Measurements from ENCODE around the gene HAPSTR1. TPM values are rescaled to one million over a fixed set of nuclear protein-coding genes. Genes with fewer than 3 reads are reported as not detected.

Gene HAPSTR1
- total and polyA plus RNA-seq, 11 donors = 13.3 to 78.4 (median 55.9) TPM

DNA sequence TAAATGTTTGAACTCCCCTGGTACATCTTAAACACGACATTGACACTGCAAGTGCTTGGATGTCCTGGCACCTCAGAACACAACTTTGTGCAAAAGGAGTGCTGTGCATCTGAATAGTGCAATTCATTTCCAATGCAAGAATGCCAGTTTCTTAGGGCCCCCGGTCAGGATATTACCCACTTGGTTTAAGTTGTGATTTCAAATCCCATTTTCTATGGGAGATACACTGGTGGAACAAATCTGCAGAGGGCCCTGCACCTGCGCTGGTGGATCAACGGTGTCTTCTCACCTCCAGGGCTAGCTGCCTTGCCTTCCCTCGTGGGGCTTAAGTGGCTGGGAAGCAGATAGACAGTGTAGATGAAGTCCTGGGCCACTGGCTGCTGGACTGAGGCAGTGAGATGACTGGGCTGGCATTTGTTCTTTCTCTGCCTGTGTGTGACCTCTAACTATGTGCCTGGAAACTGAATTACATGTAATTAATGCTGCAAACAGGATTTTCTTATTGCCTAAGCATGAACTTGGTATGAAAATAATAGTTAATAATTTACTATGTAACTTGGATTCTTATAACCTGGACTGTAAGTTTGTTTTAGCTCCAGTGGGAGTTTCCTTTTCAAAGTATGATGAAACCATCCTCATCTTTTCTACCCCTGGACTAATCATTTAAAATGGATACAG, 20.9 kb downstream of the HAPSTR1 start:
- H3K27ac ChIP-seq = peak overlapping the region in 1 of 12 donors; percentile 8
- peaks cover 3 to 58% (median 32%) of the 10 kb centered on the region in 9 donors for H3K36me3 ChIP-seq
- no peak overlapping the region for H3K4me3 ChIP-seq
- no peak for DNase-seq
- no peak for TF ChIP-seq POLR2A (IDR thresholded peaks at IDR 0.05)
- TF ChIP-seq, protein P1, sequence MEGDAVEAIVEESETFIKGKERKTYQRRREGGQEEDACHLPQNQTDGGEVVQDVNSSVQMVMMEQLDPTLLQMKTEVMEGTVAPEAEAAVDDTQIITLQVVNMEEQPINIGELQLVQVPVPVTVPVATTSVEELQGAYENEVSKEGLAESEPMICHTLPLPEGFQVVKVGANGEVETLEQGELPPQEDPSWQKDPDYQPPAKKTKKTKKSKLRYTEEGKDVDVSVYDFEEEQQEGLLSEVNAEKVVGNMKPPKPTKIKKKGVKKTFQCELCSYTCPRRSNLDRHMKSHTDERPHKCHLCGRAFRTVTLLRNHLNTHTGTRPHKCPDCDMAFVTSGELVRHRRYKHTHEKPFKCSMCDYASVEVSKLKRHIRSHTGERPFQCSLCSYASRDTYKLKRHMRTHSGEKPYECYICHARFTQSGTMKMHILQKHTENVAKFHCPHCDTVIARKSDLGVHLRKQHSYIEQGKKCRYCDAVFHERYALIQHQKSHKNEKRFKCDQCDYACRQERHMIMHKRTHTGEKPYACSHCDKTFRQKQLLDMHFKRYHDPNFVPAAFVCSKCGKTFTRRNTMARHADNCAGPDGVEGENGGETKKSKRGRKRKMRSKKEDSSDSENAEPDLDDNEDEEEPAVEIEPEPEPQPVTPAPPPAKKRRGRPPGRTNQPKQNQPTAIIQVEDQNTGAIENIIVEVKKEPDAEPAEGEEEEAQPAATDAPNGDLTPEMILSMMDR (IDR thresholded peaks at IDR 0.05) = no peak
- ATAC-seq = peak in 3 of 4 donors; percentile 41 to 75 (median 58)
- H3K4me1 ChIP-seq = peaks cover 16 to 98% (median 81%) of the 10 kb centered on the region in 12 donors
- H3K9me3 ChIP-seq = no peaks in the 10 kb centered on the region
- WGBS, 4 donors = 26 to 40% (median 35%) methylated on average over 5 of the region's 5 CpGs
- intact Hi-C loops (cut with DNase I) = no loop called here
- no peaks in the 10 kb centered on the region for H3K27me3 ChIP-seq

DNA sequence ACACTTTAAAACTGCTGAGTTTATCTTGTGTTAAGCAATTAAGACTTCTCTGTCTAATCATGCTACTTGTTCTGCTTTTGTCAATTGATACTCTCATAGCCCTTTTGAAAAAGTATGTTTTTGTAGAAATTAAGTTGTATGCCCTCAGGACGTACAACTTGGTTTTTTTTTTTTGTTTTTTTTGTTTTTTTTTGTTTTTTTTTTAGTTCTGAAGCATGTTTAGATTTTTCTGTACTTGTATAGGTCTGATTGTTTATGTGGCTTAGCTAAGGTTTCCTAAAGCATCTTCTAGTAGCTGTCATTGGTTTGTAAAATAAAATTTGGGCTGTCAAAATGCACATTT, 21.4 kb downstream of the HAPSTR1 start:
- peaks cover 3 to 58% (median 32%) of the 10 kb centered on the region in 9 donors for H3K36me3 ChIP-seq
- H3K27me3 ChIP-seq = no peaks in the 10 kb centered on the region
- DNase-seq (no peak), ATAC-seq (no peak)
- no peaks in the 10 kb centered on the region for H3K9me3 ChIP-seq
- no peak for TF ChIP-seq POLR2A (IDR thresholded peaks at IDR 0.05)
- TF ChIP-seq, protein P1 (IDR thresholded peaks at IDR 0.05) = no peak
- peaks cover 16 to 98% (median 80%) of the 10 kb centered on the region in 12 donors for H3K4me1 ChIP-seq
- WGBS, 4 donors = 32 to 49% (median 37%) methylated on average over 1 of the region's 1 CpG
- H3K27ac ChIP-seq = peak overlapping the region in 1 of 12 donors; percentile 8
- H3K4me3 ChIP-seq = no peak overlapping the region
- intact Hi-C loops (cut with DNase I) = no loop called here

DNA sequence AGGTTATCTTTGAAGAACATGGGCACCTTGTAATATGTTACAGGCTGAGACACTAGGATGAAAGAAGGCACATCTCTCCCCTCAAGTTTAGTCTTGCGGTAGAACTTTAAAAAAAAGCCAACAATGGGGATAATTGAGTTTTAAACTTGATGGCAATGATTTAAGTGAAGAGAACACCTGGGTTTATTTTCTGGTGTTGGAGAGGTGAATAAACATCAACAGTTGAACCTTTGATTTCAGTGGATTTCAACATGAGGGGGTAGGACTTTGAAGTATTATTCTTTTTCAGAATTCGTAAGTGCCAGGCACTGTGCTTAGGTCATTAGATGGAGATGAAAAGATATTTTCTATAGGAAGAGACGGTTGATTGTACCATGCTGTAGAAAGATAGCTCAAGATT, 22.3 kb downstream of the HAPSTR1 start:
- WGBS, 4 donors = 86 to 93% (median 89%) methylated on average over 3 of the region's 3 CpGs
- DNase-seq = no peak
- Histone ChIP-seq H3K4me1 (peaks cover 16 to 98% (median 78%) of the 10 kb centered on the region in 12 donors), H3K36me3 (peaks cover 3 to 55% (median 34%) of the 10 kb centered on the region in 9 donors), H3K27me3 (no peaks in the 10 kb centered on the region), H3K4me3 (no peak overlapping the region), H3K27ac (no peak overlapping the region), H3K9me3 (no peaks in the 10 kb centered on the region)
- ATAC-seq = no peak
- TF ChIP-seq, protein P1 (IDR thresholded peaks at IDR 0.05) = no peak
- no peak for TF ChIP-seq POLR2A (IDR thresholded peaks at IDR 0.05)
- intact Hi-C loops (cut with DNase I) = no loop called here

DNA sequence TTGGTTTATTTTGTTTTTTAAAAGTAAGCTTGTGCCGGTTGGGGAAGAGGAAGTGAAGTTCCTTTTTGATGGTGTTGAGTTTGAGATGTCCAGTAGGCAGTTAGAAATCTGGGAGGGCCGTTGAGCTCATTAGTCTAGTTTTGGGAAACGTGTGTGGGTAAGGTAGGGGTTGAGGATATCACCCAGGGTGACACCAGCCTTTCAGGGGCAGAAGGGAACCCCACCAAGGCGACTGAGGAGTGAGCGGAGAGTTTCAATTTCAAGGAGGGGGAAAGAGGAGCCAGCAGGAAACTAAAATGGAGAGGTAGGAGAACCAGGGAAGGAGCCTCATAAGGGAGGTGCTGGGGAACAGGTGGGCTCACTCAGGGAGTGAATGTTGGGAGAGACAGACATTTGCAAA, 22.7 kb downstream of the HAPSTR1 start:
- Histone ChIP-seq H3K27ac (no peak overlapping the region), H3K4me3 (no peak overlapping the region), H3K9me3 (no peaks in the 10 kb centered on the region), H3K36me3 (peaks cover 3 to 53% (median 34%) of the 10 kb centered on the region in 9 donors), H3K4me1 (peaks cover 16 to 98% (median 78%) of the 10 kb centered on the region in 12 donors), H3K27me3 (no peaks in the 10 kb centered on the region)
- TF ChIP-seq, protein P1 (IDR thresholded peaks at IDR 0.05) = no peak
- TF ChIP-seq POLR2A (IDR thresholded peaks at IDR 0.05) = no peak
- intact Hi-C loops (cut with DNase I) = no loop called here
- WGBS, 4 donors = 69 to 76% (median 73%) methylated on average over 5 of the region's 5 CpGs
- DNase-seq = no peak
- ATAC-seq = no peak

Data from heart left ventricle (tissue), 16 donors.